Naive thymus-derived CD8-positive, alpha-beta T cell (primary cell): ENCODE results near the gene CHURC1. TPM values are rescaled to one million over a fixed set of nuclear protein-coding genes. Genes with fewer than 3 reads are reported as not detected.

Source experiments
- ATAC-seq, 2 donors: fragments of 150-1000 bp; cut with Tn5 transposase in 1 of 2; sonication (Bioruptor Pico), chemical (Tn5 transposase) in 1 of 2; 1 replicate in 1 of 2; 2 replicates in 1 of 2; pipeline ENCODE4 v1.10.0; 2021; ENCODE audit warnings: mild to moderate bottlenecking in 2 of 2, moderate library complexity in 2 of 2
- POLR2A ChIA-PET: fragments of 350-600 bp; sonication (Branson Sonifier 250); formaldehyde crosslinking; loops from one replicate; lab custom pipeline; 2021; ENCODE audit warnings: antibody characterized with exemption; lab: Charles Lee
- DNase-seq, 10 donors: peaks; one replicate each; pipeline versions ENCODE4 v3.0.0 to v3.0.0-alpha.2; 2020 to 2022
- H3K27ac Mint-ChIP-seq, 10 donors: one replicate each; pipeline ENCODE4 v1.8.0; 2020 to 2022; ENCODE audit warnings: mild to moderate bottlenecking in 10 of 10, mixed read lengths in 10 of 10, moderate library complexity in 4 of 10, inconsistent platforms in 1 of 10
- H3K27me3 Mint-ChIP-seq, 5 donors: one replicate each; pipeline ENCODE4 v1.8.0; 2021 to 2022; ENCODE audit warnings: mixed read lengths in 5 of 5
- H3K36me3 Mint-ChIP-seq, 3 donors: one replicate each; pipeline ENCODE4 v1.8.0; 2020 to 2022; ENCODE audit warnings: mixed read lengths in 3 of 3, mild to moderate bottlenecking in 2 of 3, inconsistent platforms in 1 of 3
- H3K4me1 Mint-ChIP-seq, 4 donors: one replicate each; pipeline ENCODE4 v1.8.0; 2021 to 2022; ENCODE audit warnings: mixed read lengths in 4 of 4
- H3K4me3 Mint-ChIP-seq, 10 donors: one replicate each; pipeline ENCODE4 v1.8.0; 2020 to 2022; ENCODE audit warnings: mild to moderate bottlenecking in 10 of 10, mixed read lengths in 10 of 10, moderate library complexity in 6 of 10, inconsistent platforms in 1 of 10
- H3K9me3 Mint-ChIP-seq, 9 donors: one replicate each; pipeline ENCODE4 v1.8.0; 2020 to 2022; ENCODE audit warnings: mixed read lengths in 9 of 9, mild to moderate bottlenecking in 3 of 9, inconsistent platforms in 1 of 9, moderate library complexity in 1 of 9
- polyA plus RNA-seq, 3 donors: library from polyadenylated mRNA; unstranded; fragments of 300-500 nt; fragmentation: Illumina TruSeq; gene quantifications; one replicate each; pipeline ENCODE4 v1.2.3, GENCODE V29; 2021
- total RNA-seq, 8 experiments: library from RNA in 2 of 8; stranded (reverse) in 2 of 8; gene quantifications; one replicate each; pipeline ENCODE4 v1.2.3 and lab custom pipeline; 2021 to 2026

Gene CHURC1
- total and polyA plus RNA-seq, 5 experiments from 2014 or later, result 99.9 to 166 (median 122) TPM

DNA sequence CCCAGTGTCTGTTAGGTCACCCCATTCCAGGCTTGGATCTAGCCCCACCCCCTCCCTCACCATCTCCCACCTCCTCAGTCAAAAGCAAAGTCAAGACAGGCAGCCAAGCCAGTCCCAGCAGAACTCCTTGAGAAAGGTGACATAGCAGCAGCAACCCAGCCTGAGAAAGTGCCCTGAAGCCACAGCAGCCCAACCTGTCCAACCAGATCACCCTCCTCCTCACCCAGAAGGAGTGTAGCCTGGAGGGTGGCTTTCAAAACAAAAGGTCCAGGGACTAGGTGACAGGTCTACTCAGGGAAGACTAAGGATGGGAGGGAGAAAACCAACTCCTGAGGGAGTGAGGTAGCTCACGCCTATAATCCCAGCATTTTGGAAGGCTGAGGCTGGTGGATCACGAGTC, 52.7 kb downstream of the CHURC1 start:
- peaks cover 0 to 3% (median 0%) of the 10 kb centered on the region in 3 donors for H3K36me3 Mint-ChIP-seq
- POLR2A ChIA-PET, result interaction anchor here (0.6 kb wide), 1 partner anchor 383 kb away, joined by 3 read pairs; no protein-coding TSS in a partner anchor
- peaks cover 10 to 24% (median 16%) of the 10 kb centered on the region in 4 donors for H3K4me1 Mint-ChIP-seq
- DNase-seq, result no peak
- no peak for ATAC-seq
- H3K27ac Mint-ChIP-seq, result peak overlapping the region in 4 of 10 donors; percentile 25 to 71 (median 60)
- no peaks in the 10 kb centered on the region for H3K27me3 Mint-ChIP-seq
- H3K9me3 Mint-ChIP-seq, result no peaks in the 10 kb centered on the region
- no peak overlapping the region for H3K4me3 Mint-ChIP-seq

- Mint-ChIP-seq H3K27me3 (no peaks in the 10 kb centered on the region), H3K36me3 (peaks cover 0 to 3% (median 0%) of the 10 kb centered on the region in 3 donors), H3K4me1 (peaks cover 8 to 24% (median 16%) of the 10 kb centered on the region in 4 donors), H3K9me3 (no peaks in the 10 kb centered on the region), H3K27ac (peak overlapping the region in 1 of 10 donors; percentile 24), H3K4me3 (no peak overlapping the region)
- DNase-seq, result no peak
- no peak for ATAC-seq
- POLR2A ChIA-PET, result interaction anchor here (1.1 kb wide), 1 partner anchor 54 kb away, joined by 3 read pairs; the partner anchor contains the start of gene CHURC1
These were observed 53.9 kb downstream of the CHURC1 start for GRCh38 chr14:64968167-64968566.

DNA sequence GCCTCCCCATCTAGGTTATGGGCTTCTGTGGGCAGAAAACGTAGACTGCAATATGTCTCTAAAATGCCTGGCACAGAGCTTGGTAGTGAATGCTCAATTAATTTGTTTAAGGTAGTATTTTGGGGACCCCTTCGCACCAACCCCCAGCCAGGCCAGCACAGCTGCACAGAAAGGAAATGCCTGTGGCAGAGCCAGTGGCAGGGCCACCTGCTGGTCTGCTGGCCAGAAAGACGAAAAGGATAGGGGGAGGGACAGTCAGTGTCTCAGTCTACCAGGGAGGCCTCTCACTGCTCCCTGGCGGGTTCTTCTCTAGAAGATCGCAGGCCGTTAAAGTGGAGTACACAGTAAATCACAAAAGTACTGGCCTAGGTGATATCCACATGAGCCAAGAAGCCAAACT, 54.4 kb downstream of the CHURC1 start:
- peak overlapping the region in 1 of 10 donors; percentile 35 for H3K27ac Mint-ChIP-seq
- H3K4me3 Mint-ChIP-seq, result no peak overlapping the region
- ATAC-seq (no peak), DNase-seq (no peak)
- H3K36me3 Mint-ChIP-seq, result peaks cover 0 to 3% (median 0%) of the 10 kb centered on the region in 3 donors
- no peaks in the 10 kb centered on the region for H3K9me3 Mint-ChIP-seq
- H3K27me3 Mint-ChIP-seq, result no peaks in the 10 kb centered on the region
- POLR2A ChIA-PET, result interaction anchor here (1.1 kb wide), 1 partner anchor 55 kb away, joined by 3 read pairs; the partner anchor contains the start of gene CHURC1
- H3K4me1 Mint-ChIP-seq, result peaks cover 8 to 22% (median 15%) of the 10 kb centered on the region in 4 donors

- Mint-ChIP-seq H3K9me3 (no peaks in the 10 kb centered on the region), H3K27me3 (no peaks in the 10 kb centered on the region), H3K36me3 (peaks cover 0 to 3% (median 0%) of the 10 kb centered on the region in 3 donors), H3K4me3 (peak overlapping the region in 7 of 10 donors; percentile 2 to 89 (median 81)), H3K27ac (peak overlapping the region in 6 of 10 donors; percentile 1 to 80 (median 48)), H3K4me1 (peaks cover 8 to 22% (median 13%) of the 10 kb centered on the region in 4 donors)
- DNase-seq, result no peak
- POLR2A ChIA-PET, result interaction anchor here (0.6 to 1.2 kb wide), 4 partner anchors 14 to 55 kb away, joined by 3 to 6 read pairs (median 3); partner anchors contain the start of gene FNTB
- ATAC-seq, result no peak
These were observed 55.8 kb downstream of the CHURC1 start for GRCh38 chr14:64970041-64970440.

- Mint-ChIP-seq H3K27ac (peak overlapping the region in 9 of 10 donors; percentile 29 to 88 (median 74)), H3K4me3 (peak overlapping the region; percentile 77 to 89 (median 81)), H3K9me3 (no peaks in the 10 kb centered on the region), H3K27me3 (no peaks in the 10 kb centered on the region), H3K4me1 (peaks cover 8 to 22% (median 13%) of the 10 kb centered on the region in 4 donors), H3K36me3 (no peaks in the 10 kb centered on the region)
- POLR2A ChIA-PET, result interaction anchor here (0.6 to 1.2 kb wide), 6 partner anchors 16 to 91 kb away, joined by 3 to 6 read pairs (median 3); partner anchors contain the start of genes FNTB and SPTB
- ATAC-seq, result no peak
- DNase-seq, result no peak
These were observed 56.7 kb downstream of the CHURC1 start for GRCh38 chr14:64970776-64971477.

GRCh38 chr14:64971491-64971942, 57.3 kb downstream of the CHURC1 start:
- Mint-ChIP-seq H3K9me3 (no peaks in the 10 kb centered on the region), H3K36me3 (no peaks in the 10 kb centered on the region), H3K27me3 (no peaks in the 10 kb centered on the region), H3K4me3 (peak overlapping the region; percentile 77 to 89 (median 81)), H3K4me1 (peaks cover 8 to 26% (median 13%) of the 10 kb centered on the region in 4 donors), H3K27ac (peak overlapping the region in 9 of 10 donors; percentile 19 to 88 (median 66))
- POLR2A ChIA-PET, result interaction anchor here (0.6 to 1.2 kb wide), 3 partner anchors 18 to 92 kb away, joined by 3 read pairs; partner anchors contain the start of gene SPTB
- ATAC-seq (peak in 1 of 2 donors; percentile 3), DNase-seq (peak in 1 of 10 donors; percentile 16)

- Mint-ChIP-seq H3K27me3 (no peaks in the 10 kb centered on the region), H3K4me1 (peaks cover 8 to 25% (median 13%) of the 10 kb centered on the region in 4 donors), H3K36me3 (no peaks in the 10 kb centered on the region), H3K9me3 (no peaks in the 10 kb centered on the region), H3K4me3 (peak within 1 kb of the TSS; percentile 81 to 90 (median 84)), H3K27ac (peak within 1 kb of the TSS; percentile 37 to 88 (median 72))
- POLR2A ChIA-PET, result interaction anchor here (0.6 to 1.0 kb wide), 2 partner anchors 17 to 57 kb away, joined by 3 read pairs; no protein-coding TSS in a partner anchor
- ATAC-seq, result peak; percentile 69 to 79
- peak; percentile 19 to 74 (median 42) for DNase-seq
These were observed 57.9 kb downstream of the CHURC1 start, which contains the start of gene RAB15 for GRCh38 chr14:64971943-64972791. Gene RAB15, minus strand, starts transcription at chr14:64972336. Its CDS starts 260 bp downstream, at chr14:64972076.

GRCh38 chr14:64973026-64973442, 58.8 kb downstream of the CHURC1 start:
- DNase-seq, result no peak
- no peak for ATAC-seq
- POLR2A ChIA-PET, result interaction anchor here (0.8 kb wide), 1 partner anchor 14 kb away, joined by 3 read pairs; the partner anchor contains the start of gene FNTB
- Mint-ChIP-seq H3K4me1 (peaks cover 8 to 25% (median 13%) of the 10 kb centered on the region in 4 donors), H3K27ac (peak overlapping the region in 8 of 10 donors; percentile 11 to 88 (median 58)), H3K4me3 (peak overlapping the region; percentile 80 to 90 (median 84)), H3K27me3 (no peaks in the 10 kb centered on the region), H3K36me3 (no peaks in the 10 kb centered on the region), H3K9me3 (no peaks in the 10 kb centered on the region)

DNA sequence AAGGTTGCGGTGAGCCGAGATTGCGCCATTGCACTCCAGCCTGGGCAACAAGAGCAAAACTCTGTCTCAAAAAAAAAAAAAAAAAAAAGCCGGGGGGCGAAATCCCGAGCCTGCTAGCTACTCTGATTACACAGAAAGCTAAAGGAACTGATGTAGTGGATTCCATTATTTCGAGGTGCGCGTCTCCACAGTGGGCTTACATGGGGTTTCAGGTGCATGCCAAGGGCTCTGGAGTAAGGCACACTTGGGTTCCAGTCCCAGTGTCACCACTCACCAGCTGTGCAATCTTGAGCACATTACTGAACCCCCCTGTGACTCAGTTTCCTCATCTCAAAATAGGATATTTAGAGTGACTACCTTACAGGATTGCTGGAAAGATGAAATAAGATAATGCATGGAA, 59.6 kb downstream of the CHURC1 start:
- POLR2A ChIA-PET, result interaction anchor here (0.6 to 0.8 kb wide), 2 partner anchors 13 to 44 kb away, joined by 3 to 4 read pairs; partner anchors contain the start of gene FNTB
- DNase-seq (no peak), ATAC-seq (no peak)
- H3K9me3 Mint-ChIP-seq, result no peaks in the 10 kb centered on the region
- H3K4me3 Mint-ChIP-seq, result peak overlapping the region in 3 of 10 donors; percentile 4 to 59 (median 25)
- no peaks in the 10 kb centered on the region for H3K27me3 Mint-ChIP-seq
- H3K36me3 Mint-ChIP-seq, result no peaks in the 10 kb centered on the region
- peak overlapping the region in 1 of 10 donors; percentile 15 for H3K27ac Mint-ChIP-seq
- H3K4me1 Mint-ChIP-seq, result peaks cover 8 to 21% (median 13%) of the 10 kb centered on the region in 4 donors

DNA sequence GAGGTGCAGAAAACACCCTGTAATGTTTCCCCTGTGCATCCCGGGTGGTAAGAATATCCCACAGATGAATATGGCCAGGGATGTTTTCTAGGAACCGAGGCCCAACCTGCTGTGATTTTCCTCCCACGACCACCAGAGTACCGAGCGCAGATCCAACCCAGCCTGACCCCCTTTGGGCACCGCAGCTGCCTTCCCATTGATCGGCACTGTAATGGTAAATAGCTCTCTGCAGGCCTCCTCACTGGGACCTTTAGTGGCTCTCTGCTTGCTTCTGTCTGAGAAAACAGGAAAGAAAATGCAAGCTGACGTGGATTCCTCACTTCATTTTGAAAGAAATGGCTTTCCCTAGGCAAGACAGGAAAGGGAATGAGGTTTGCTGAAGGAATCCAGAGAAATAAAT, 60.3 kb downstream of the CHURC1 start:
- Mint-ChIP-seq H3K9me3 (no peaks in the 10 kb centered on the region), H3K4me1 (peaks cover 8 to 21% (median 13%) of the 10 kb centered on the region in 4 donors), H3K36me3 (no peaks in the 10 kb centered on the region), H3K27ac (no peak overlapping the region), H3K27me3 (no peaks in the 10 kb centered on the region), H3K4me3 (peak overlapping the region in 2 of 10 donors; percentile 19 to 28)
- POLR2A ChIA-PET, result interaction anchor here (0.5 to 0.6 kb wide), 2 partner anchors 45 to 819 kb away, joined by 4 to 5 read pairs; no protein-coding TSS in a partner anchor
- no peak for ATAC-seq
- no peak for DNase-seq

DNA sequence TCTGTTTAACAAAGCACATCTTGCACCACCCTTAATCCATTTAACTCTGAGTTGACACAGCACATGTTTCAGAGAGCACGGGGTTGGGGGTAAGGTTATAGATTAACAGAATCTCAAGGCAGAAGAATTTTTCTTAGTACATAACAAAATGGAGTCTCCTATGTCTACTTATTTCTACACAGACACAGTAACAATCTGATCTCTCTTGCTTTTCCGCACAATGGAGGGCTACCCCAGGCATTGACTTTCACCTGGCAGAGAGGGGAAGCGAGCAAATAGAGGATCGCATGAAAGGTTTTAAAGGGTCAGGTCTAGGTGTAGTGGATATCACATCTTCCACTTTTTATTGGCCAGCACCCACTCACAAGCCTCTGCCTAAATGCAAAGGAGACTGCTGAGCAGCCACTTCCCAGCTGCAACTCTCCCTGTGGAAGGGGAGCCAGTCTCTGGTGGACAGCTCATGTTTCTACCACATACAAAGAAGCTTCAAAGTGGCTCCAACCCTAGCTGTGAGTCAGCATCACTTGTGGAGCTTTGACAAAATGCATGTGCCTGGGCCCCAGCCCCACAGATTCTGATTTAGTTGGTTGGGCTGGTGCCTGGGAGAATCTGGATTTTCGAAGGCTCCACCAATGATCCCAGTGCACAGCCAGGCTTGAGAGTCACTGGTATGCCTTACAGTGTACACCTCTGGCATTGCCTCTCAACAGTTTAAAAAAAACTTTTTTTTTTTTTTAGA, 65.2 kb downstream of the CHURC1 start:
- ATAC-seq (no peak), DNase-seq (no peak)
- no peaks in the 10 kb centered on the region for H3K9me3 Mint-ChIP-seq
- no peak overlapping the region for H3K27ac Mint-ChIP-seq
- no peak overlapping the region for H3K4me3 Mint-ChIP-seq
- POLR2A ChIA-PET, result no interaction called here
- peaks cover 6 to 19% (median 10%) of the 10 kb centered on the region in 4 donors for H3K4me1 Mint-ChIP-seq
- no peaks in the 10 kb centered on the region for H3K36me3 Mint-ChIP-seq
- H3K27me3 Mint-ChIP-seq, result peaks cover 0 to 6% (median 0%) of the 10 kb centered on the region in 5 donors
